K562 (cell line): Measurements from ENCODE around the gene GRIA3. TPM values are rescaled to one million over a fixed set of nuclear protein-coding genes. Genes with fewer than 3 reads are reported as not detected.

Source experiments
- ARID1B ChIP-seq: fragments of 450-650 bp; IDR thresholded peaks from 2 replicates; pipeline ENCODE4 v1.6.1; 2016; ENCODE audit warnings: antibody characterized with exemption, mild to moderate bottlenecking, inconsistent platforms
- CBFA2T3 ChIP-seq: fragments of 450-650 bp; IDR thresholded peaks from 2 replicates; pipeline ENCODE4 v1.6.1; 2017
- CBX8 ChIP-seq: fragments of 200-600 bp; sonication (generic); IDR thresholded peaks from 2 replicates; pipeline ENCODE4 v1.6.1; 2012; ENCODE audit warnings: borderline replicate concordance, mixed run types, low read depth, mild to moderate bottlenecking, moderate library complexity, mixed read lengths, low read length, control low read depth, inconsistent platforms; ENCODE audit not compliant: poor library complexity, severe bottlenecking; ENCODE audit errors: extremely low read depth
- ESRRB ChIP-seq: fragments of 250-450 bp; sonication (Bioruptor Pico); IDR thresholded peaks from 2 replicates; pipeline ENCODE4 v1.5.0; 2020; ENCODE audit warnings: mild to moderate bottlenecking, moderate library complexity, borderline replicate concordance
- KDM2B ChIP-seq: fragments of 250-450 bp; sonication (Bioruptor Pico); IDR thresholded peaks from 2 replicates; pipeline ENCODE4 v1.8.0; 2021; ENCODE audit warnings: mild to moderate bottlenecking, moderate library complexity
- MAFF ChIP-seq: IDR thresholded peaks from 2 replicates; pipeline ENCODE4 v1.6.1; 2012; ENCODE audit warnings: low read length, improper control_type of control experiment
- MBD2 ChIP-seq: sonication (generic); IDR thresholded peaks from 2 replicates; pipeline ENCODE4 v1.6.1; 2016; ENCODE audit warnings: low read depth, borderline replicate concordance
- NBN ChIP-seq: fragments of 450-650 bp; IDR thresholded peaks from 2 replicates; pipeline ENCODE4 v1.6.1; 2016; ENCODE audit warnings: low read depth, mild to moderate bottlenecking
- NCOR1 ChIP-seq: fragments of 450-650 bp; IDR thresholded peaks from 2 replicates; pipeline ENCODE4 v1.6.1; 2016; ENCODE audit warnings: mild to moderate bottlenecking, moderate library complexity
- PRDM10 ChIP-seq: fragments of 450-650 bp; IDR thresholded peaks from 2 replicates; pipeline ENCODE4 v1.6.1; 2018; ENCODE audit not compliant: partially characterized antibody
- RAD21 ChIP-seq, 2 experiments: fragments of 250-450 bp in 1 of 2; fragments of 450-650 bp in 1 of 2; sonication (Bioruptor Pico) in 1 of 2; formaldehyde crosslinking in 1 of 2; IDR thresholded peaks in 1 of 2; conservative IDR thresholded peaks in 1 of 2; 2 replicates each; pipeline versions ENCODE4 v1.4.0 to v1.8.0; 2020 to 2022; ENCODE audit warnings: mild to moderate bottlenecking in 2 of 2, moderate library complexity in 1 of 2
- SRSF7 ChIP-seq: fragments of 200-400 bp; formaldehyde crosslinking; optimal IDR thresholded peaks from 2 replicates; pipeline ENCODE3; 2017; ENCODE audit warnings: mild to moderate bottlenecking, low read depth, low read length
- TOE1 ChIP-seq, 2 experiments: fragments of 450-650 bp in 1 of 2; sonication (generic) in 1 of 2; formaldehyde crosslinking in 1 of 2; IDR thresholded peaks; 2 replicates each; pipeline versions ENCODE4 v1.7.1 to v1.8.0; 2016 to 2022; ENCODE audit warnings: borderline replicate concordance in 2 of 2, mild to moderate bottlenecking in 2 of 2, antibody characterized with exemption in 1 of 2, inconsistent platforms in 1 of 2, low read depth in 1 of 2, missing genetic modification reagents in 1 of 2, moderate library complexity in 1 of 2
- TRIM24 ChIP-seq, 2 experiments: fragments of 450-650 bp; IDR thresholded peaks; 2 replicates each; pipeline ENCODE4 v1.6.1; 2016
- ZEB2 ChIP-seq: fragments of 450-650 bp; IDR thresholded peaks from 2 replicates; pipeline ENCODE4 v1.6.1; 2016
- ZNF316 ChIP-seq: fragments of 450-650 bp; IDR thresholded peaks from 2 replicates; pipeline ENCODE4 v1.6.1; 2016
- ZNF324 ChIP-seq: fragments of 250-450 bp; sonication (Bioruptor Pico); IDR thresholded peaks from 2 replicates; pipeline ENCODE4 v1.4.0; 2020; ENCODE audit warnings: mild to moderate bottlenecking
- ZNF444 ChIP-seq: fragments of 250-450 bp; sonication (Bioruptor Pico); IDR thresholded peaks from 2 replicates; pipeline ENCODE4 v1.4.0; 2020; ENCODE audit warnings: mild to moderate bottlenecking, moderate library complexity
- polyA plus RNA-seq, 8 experiments: library from polyadenylated mRNA; depleted of rRNA in 4 of 8; stranded (reverse) in 5 of 8; unstranded in 3 of 8; fragments of >200 nt; fragmentation: Nextera tagmentation in 2 of 8; fragmentation: Illumina TruSeq in 1 of 8; extraction: Ambion mirVana in 2 of 8; extraction: Trizol in 1 of 8; gene quantifications; 2 replicates each; pipeline versions ENCODE4 v1.2.1 to v1.2.3, GENCODE V29; 2011 to 2014; ENCODE audit warnings: inconsistent platforms in 1 of 8, missing spikeins in 1 of 8
- total RNA-seq, 7 experiments: library from RNA; depleted of rRNA in 6 of 7; stranded (reverse); fragments of >200 nt in 6 of 7; fragmentation: Illumina TruSeq in 2 of 7; extraction: Trizol in 2 of 7; gene quantifications; 2 replicates each; pipeline versions ENCODE4 v1.2.1 to v1.2.3, GENCODE V29; 2011 to 2021; ENCODE audit warnings: low replicate concordance in 1 of 7
- TF ChIP-seq, protein P1 (sequence below): fragments of 450-650 bp; conservative IDR thresholded peaks from 2 replicates; pipeline ENCODE4 v1.6.1; 2016; ENCODE audit warnings: missing genetic modification characterization, low read depth, mild to moderate bottlenecking, control low read depth, missing compliant biosample characterization
- TF ChIP-seq, protein P2 (sequence below): sonication (generic); formaldehyde crosslinking; IDR thresholded peaks from 2 replicates; pipeline ENCODE4 v1.8.0; 2022; ENCODE audit warnings: mild to moderate bottlenecking, missing genetic modification reagents, borderline replicate concordance

GRIA3 gene
- total and polyA plus RNA-seq, 9 of the 15 experiments (the other 6 are each of a cell fraction or from before 2014, with no cell fraction given), result 0.10 TPM; not detected in 8

GRCh38 chrX:123217077-123217476 is 33.0 kb downstream of the GRIA3 start (continued):
- TF ChIP-seq NBN (peak; percentile 34; the same call in 1 of the 2 replicates), SRSF7 (no peak), ZNF444 (CRISPR knock-in tag) (no peak), TOE1 (IDR thresholded peaks at IDR 0.05; ENCODE audit: borderline replicate concordance) (no peak), TOE1 (CRISPR knock-in tag; IDR thresholded peaks at IDR 0.05; ENCODE audit: borderline replicate concordance, low read depth) (no peak), MBD2 (no peak), ZNF324 (CRISPR knock-in tag) (no peak), MAFF (peak; percentile 81), TRIM24 (IDR thresholded peaks at IDR 0.05) (peak in 1 of 2 experiments; percentile 18; a peak in 1 of 4 replicates), PRDM10 (no peak), ARID1B (peak; percentile 85), RAD21 (CRISPR knock-in tag; conservative IDR thresholded peaks at IDR 0.05 in 1 of 2, IDR thresholded peaks at IDR 0.05 in 1 of 2) (no peak), CBX8 (no peak), NCOR1 (peak; percentile 64), CBFA2T3 (peak; percentile 79), KDM2B (CRISPR knock-in tag) (no peak), ZNF316 (peak; percentile 91), ESRRB (CRISPR knock-in tag) (no peak), ZEB2 (0 out of 2 replicates have a peak, but pooled peaks have one; percentile 16)
- TF ChIP-seq, protein P1, sequence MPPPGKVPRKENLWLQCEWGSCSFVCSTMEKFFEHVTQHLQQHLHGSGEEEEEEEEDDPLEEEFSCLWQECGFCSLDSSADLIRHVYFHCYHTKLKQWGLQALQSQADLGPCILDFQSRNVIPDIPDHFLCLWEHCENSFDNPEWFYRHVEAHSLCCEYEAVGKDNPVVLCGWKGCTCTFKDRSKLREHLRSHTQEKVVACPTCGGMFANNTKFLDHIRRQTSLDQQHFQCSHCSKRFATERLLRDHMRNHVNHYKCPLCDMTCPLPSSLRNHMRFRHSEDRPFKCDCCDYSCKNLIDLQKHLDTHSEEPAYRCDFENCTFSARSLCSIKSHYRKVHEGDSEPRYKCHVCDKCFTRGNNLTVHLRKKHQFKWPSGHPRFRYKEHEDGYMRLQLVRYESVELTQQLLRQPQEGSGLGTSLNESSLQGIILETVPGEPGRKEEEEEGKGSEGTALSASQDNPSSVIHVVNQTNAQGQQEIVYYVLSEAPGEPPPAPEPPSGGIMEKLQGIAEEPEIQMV, result no peak
- TF ChIP-seq, protein P2, sequence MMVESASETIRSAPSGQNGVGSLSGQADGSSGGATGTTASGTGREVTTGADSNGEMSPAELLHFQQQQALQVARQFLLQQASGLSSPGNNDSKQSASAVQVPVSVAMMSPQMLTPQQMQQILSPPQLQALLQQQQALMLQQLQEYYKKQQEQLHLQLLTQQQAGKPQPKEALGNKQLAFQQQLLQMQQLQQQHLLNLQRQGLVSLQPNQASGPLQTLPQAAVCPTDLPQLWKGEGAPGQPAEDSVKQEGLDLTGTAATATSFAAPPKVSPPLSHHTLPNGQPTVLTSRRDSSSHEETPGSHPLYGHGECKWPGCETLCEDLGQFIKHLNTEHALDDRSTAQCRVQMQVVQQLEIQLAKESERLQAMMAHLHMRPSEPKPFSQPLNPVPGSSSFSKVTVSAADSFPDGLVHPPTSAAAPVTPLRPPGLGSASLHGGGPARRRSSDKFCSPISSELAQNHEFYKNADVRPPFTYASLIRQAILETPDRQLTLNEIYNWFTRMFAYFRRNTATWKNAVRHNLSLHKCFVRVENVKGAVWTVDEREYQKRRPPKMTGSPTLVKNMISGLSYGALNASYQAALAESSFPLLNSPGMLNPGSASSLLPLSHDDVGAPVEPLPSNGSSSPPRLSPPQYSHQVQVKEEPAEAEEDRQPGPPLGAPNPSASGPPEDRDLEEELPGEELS, result no peak
